Tibial nerve (tissue), 4 donors: ENCODE results near the gene MTMR2. TPM values are rescaled to one million over a fixed set of nuclear protein-coding genes. Genes with fewer than 3 reads are reported as not detected.
A peak's percentile ranks its signal among the peaks of the same experiment; 100 is the strongest.

Experiments used
- DNase-seq, 2 donors: peaks; one replicate each; pipeline ENCODE4 v3.0.0-alpha.2; 2019; ENCODE audit warnings: low spot score in 2 of 2
- H3K27ac ChIP-seq, 4 donors: fragments of 200-600 bp; sonication (generic) in 3 of 4; one replicate each; pipeline ENCODE4 v1.5.1; 2017 to 2019; ENCODE audit warnings: mild to moderate bottlenecking in 1 of 4
- H3K27me3 ChIP-seq, 2 donors: fragments of 200-600 bp; sonication (generic) in 1 of 2; one replicate each; pipeline versions ENCODE4 v1.5.1 to v1.6.0; 2017 to 2019
- H3K36me3 ChIP-seq, 3 donors: fragments of 200-600 bp; sonication (generic); one replicate each; pipeline ENCODE4 v1.5.1; 2018 to 2019
- H3K4me1 ChIP-seq, 4 donors: fragments of 200-600 bp; sonication (generic) in 3 of 4; one replicate each; pipeline ENCODE4 v1.5.1; 2017 to 2019
- H3K4me3 ChIP-seq, 4 donors: fragments of 200-600 bp; sonication (generic) in 3 of 4; one replicate each; pipeline ENCODE4 v1.5.1; 2017 to 2019; ENCODE audit warnings: mild to moderate bottlenecking in 1 of 4, moderate library complexity in 1 of 4
- H3K9me3 ChIP-seq, 4 donors: fragments of 200-600 bp; sonication (generic) in 3 of 4; one replicate each; pipeline ENCODE4 v1.5.1; 2017 to 2019
- CTCF ChIP-seq, 5 experiments: fragments of 200-600 bp in 3 of 5; fragments of 450-650 bp in 2 of 5; sonication (generic) in 3 of 5; IDR thresholded peaks; one replicate each; pipeline ENCODE4 v1.5.1; 2016 to 2019; ENCODE audit warnings: antibody characterized with exemption in 5 of 5, mild to moderate bottlenecking in 3 of 5, moderate library complexity in 2 of 5
- EP300 ChIP-seq, 2 donors: sonication (generic); formaldehyde crosslinking; IDR thresholded peaks; one replicate each; pipeline ENCODE4 v1.6.1; 2017; ENCODE audit warnings: antibody characterized with exemption in 2 of 2, mild to moderate bottlenecking in 1 of 2
- POLR2A ChIP-seq, 2 donors: fragments of 450-650 bp; IDR thresholded peaks; one replicate each; pipeline ENCODE4 v1.6.1; 2017; ENCODE audit warnings: antibody characterized with exemption in 2 of 2, mild to moderate bottlenecking in 2 of 2, moderate library complexity in 2 of 2
- WGBS, 2 donors: methylation state at CpG; one replicate each; pipeline ENCODE4 v1.1.5; 2018; 5-methylcytosine and 5-hydroxymethylcytosine counted together
- total RNA-seq, 4 donors: library from RNA; depleted of rRNA; stranded (reverse); fragments of >200 nt; gene quantifications; one replicate each; pipeline ENCODE4 v1.1.0, GENCODE V29; 2016

Gene MTMR2
- total RNA-seq, 4 donors from 2014 or later, result 22.5 to 33.2 (median 27.5) TPM

- Histone ChIP-seq H3K9me3 (no peaks in the 10 kb centered on the region), H3K4me1 (peaks cover 0 to 84% (median 8%) of the 10 kb centered on the region in 4 donors), H3K27ac (peak overlapping the region in 2 of 4 donors; percentile 20 to 39), H3K4me3 (no peak overlapping the region), H3K36me3 (no peaks in the 10 kb centered on the region), H3K27me3 (no peaks in the 10 kb centered on the region)
- TF ChIP-seq POLR2A (IDR thresholded peaks at IDR 0.05) (no peak), CTCF (IDR thresholded peaks at IDR 0.05) (no peak), EP300 (IDR thresholded peaks at IDR 0.05) (no peak)
- 57 to 62% methylated on average over 3 of the region's 3 CpGs for WGBS, 2 donors
- DNase-seq, result no peak
Measured at GRCh38 chr11:95919514-95919913, 4.4 kb downstream of the MTMR2 start.

- 91 to 94% methylated on average over 3 of the region's 3 CpGs for WGBS, 2 donors
- TF ChIP-seq POLR2A (IDR thresholded peaks at IDR 0.05) (no peak), CTCF (IDR thresholded peaks at IDR 0.05) (no peak), EP300 (IDR thresholded peaks at IDR 0.05) (no peak)
- Histone ChIP-seq H3K27ac (peak overlapping the region in 1 of 4 donors; percentile 36), H3K4me3 (no peak overlapping the region), H3K9me3 (no peaks in the 10 kb centered on the region), H3K4me1 (peaks cover 0 to 90% (median 13%) of the 10 kb centered on the region in 4 donors), H3K36me3 (no peaks in the 10 kb centered on the region), H3K27me3 (no peaks in the 10 kb centered on the region)
- DNase-seq, result no peak
Measured at GRCh38 chr11:95918720-95919119, 5.2 kb downstream of the MTMR2 start.

GRCh38 chr11:95918056-95918455 is 5.9 kb downstream of the MTMR2 start:
- peaks cover 0 to 95% (median 13%) of the 10 kb centered on the region in 4 donors for H3K4me1 ChIP-seq
- 70 to 79% methylated on average over 2 of the region's 2 CpGs for WGBS, 2 donors
- H3K9me3 ChIP-seq, result no peaks in the 10 kb centered on the region
- TF ChIP-seq CTCF (IDR thresholded peaks at IDR 0.05) (no peak), EP300 (IDR thresholded peaks at IDR 0.05) (no peak), POLR2A (IDR thresholded peaks at IDR 0.05) (no peak)
- no peaks in the 10 kb centered on the region for H3K27me3 ChIP-seq
- H3K36me3 ChIP-seq, result no peaks in the 10 kb centered on the region
- peak overlapping the region in 2 of 4 donors; percentile 30 to 52 for H3K27ac ChIP-seq
- DNase-seq, result no peak
- H3K4me3 ChIP-seq, result no peak overlapping the region

- TF ChIP-seq EP300 (IDR thresholded peaks at IDR 0.05) (peak in 1 of 2 donors; percentile 19), POLR2A (IDR thresholded peaks at IDR 0.05) (no peak)
- no peak overlapping the region for H3K4me3 ChIP-seq
- no peak for DNase-seq
- no peaks in the 10 kb centered on the region for H3K27me3 ChIP-seq
- peak overlapping the region in 2 of 4 donors; percentile 51 to 52 for H3K27ac ChIP-seq
- no peaks in the 10 kb centered on the region for H3K36me3 ChIP-seq
- no peaks in the 10 kb centered on the region for H3K9me3 ChIP-seq
- WGBS, 2 donors, result 49 to 50% methylated on average over 8 of the region's 8 CpGs
- peaks cover 0 to 94% (median 12%) of the 10 kb centered on the region in 4 donors for H3K4me1 ChIP-seq
Measured at GRCh38 chr11:95917193-95918036, 6.5 kb downstream of the MTMR2 start.

GRCh38 chr11:95916049-95916448 is 7.9 kb downstream of the MTMR2 start:
- TF ChIP-seq EP300 (IDR thresholded peaks at IDR 0.05), result no peak
- no peak for TF ChIP-seq CTCF (IDR thresholded peaks at IDR 0.05)
- no peak for TF ChIP-seq POLR2A (IDR thresholded peaks at IDR 0.05)
- H3K36me3 ChIP-seq, result no peaks in the 10 kb centered on the region

More at GRCh38 chr11:95916049-95916448, 7.9 kb downstream of the MTMR2 start:
- Histone ChIP-seq H3K27ac (peak overlapping the region in 2 of 4 donors; percentile 17 to 52), H3K9me3 (no peaks in the 10 kb centered on the region), H3K4me3 (no peak overlapping the region), H3K27me3 (no peaks in the 10 kb centered on the region), H3K4me1 (peaks cover 0 to 87% (median 12%) of the 10 kb centered on the region in 4 donors)
- no peak for DNase-seq
- WGBS, 2 donors, result 91 to 93% methylated on average over 2 of the region's 2 CpGs
